CD4-positive, CD25-positive, alpha-beta regulatory T cell (primary cell): ENCODE measurements around the gene GINM1. TPM values are rescaled to one million over a fixed set of nuclear protein-coding genes. Genes with fewer than 3 reads are reported as not detected.

Experiments
- polyA plus RNA-seq, 4 donors: library from polyadenylated mRNA; unstranded; fragments of 300-500 nt; fragmentation: Illumina TruSeq; gene quantifications; one replicate each; pipeline ENCODE4 v1.2.3, GENCODE V29; 2021
- total RNA-seq: library from RNA; stranded (reverse); gene quantifications from one replicate; pipeline ENCODE4 v1.2.3, GENCODE V29; 2022

GINM1 gene
- total and polyA plus RNA-seq, 5 donors from 2014 or later = 24.0 to 29.9 (median 26.9) TPM

Other genes starting within 250 kb of the GINM1 start
- gene TAB2, start 248.7 kb upstream of the GINM1 start, total RNA-seq = 180 TPM
- 10 to 100 TPM; 21.6 to 26.8 (median 22.0) TPM for gene TAB2, start 248.7 kb upstream of the GINM1 start, polyA plus RNA-seq
- gene SUMO4, start 166.1 kb upstream of the GINM1 start, total RNA-seq = 9.0 TPM
- gene SUMO4, start 166.1 kb upstream of the GINM1 start, polyA plus RNA-seq = 1 to 10 TPM in 2 of 4 donors, under 1 TPM in 2; 0.38 to 1.6 (median 0.93) TPM
- gene ZC3H12D, start 81.4 kb upstream of the GINM1 start, total RNA-seq = 251 TPM
- gene ZC3H12D, start 81.4 kb upstream of the GINM1 start, polyA plus RNA-seq = 10 to 100 TPM in 1 of 4 donors, 1 to 10 TPM in 3; 7.1 to 10.3 (median 8.7) TPM
- 40.8 TPM for gene PPIL4, start 20.3 kb upstream of the GINM1 start, total RNA-seq
- 10 to 100 TPM; 10.0 to 13.3 (median 12.0) TPM for gene PPIL4, start 20.3 kb upstream of the GINM1 start, polyA plus RNA-seq
- 22.9 TPM for gene KATNA1, start 82.3 kb downstream of the GINM1 start, total RNA-seq
- 10 to 100 TPM; 26.3 to 35.5 (median 32.0) TPM for gene KATNA1, start 82.3 kb downstream of the GINM1 start, polyA plus RNA-seq
- gene LATS1, start 151.7 kb downstream of the GINM1 start, total RNA-seq = 40.9 TPM
- gene LATS1, start 151.7 kb downstream of the GINM1 start, polyA plus RNA-seq = 10 to 100 TPM in 3 of 4 donors, 1 to 10 TPM in 1; 8.9 to 12.4 (median 12.1) TPM
- gene NUP43, start 180.2 kb downstream of the GINM1 start, total RNA-seq = 22.4 TPM
- 10 to 100 TPM in 1 of 4 donors, 1 to 10 TPM in 3; 4.0 to 10.7 (median 5.6) TPM for gene NUP43, start 180.2 kb downstream of the GINM1 start, polyA plus RNA-seq
- gene PCMT1, start 183.4 kb downstream of the GINM1 start, total RNA-seq = 44.8 TPM
- gene PCMT1, start 183.4 kb downstream of the GINM1 start, polyA plus RNA-seq = 100 to 1,000 TPM; 166 to 228 (median 175) TPM